Neuron (in vitro differentiated cells): ENCODE results near the gene DZIP1L.
A peak's percentile ranks its signal among the peaks of the same experiment; 100 is the strongest.

Source experiments
- H2AFZ ChIP-seq: one replicate; pipeline ENCODE4 v1.6.1; 2013; ENCODE audit warnings: low read depth, mild to moderate bottlenecking, inconsistent platforms, low read length, moderate library complexity
- H3K27me3 ChIP-seq: one replicate; pipeline ENCODE4 v1.6.1; 2013; ENCODE audit warnings: low read length; ENCODE audit not compliant: insufficient read depth
- H3K36me3 ChIP-seq: one replicate; pipeline ENCODE4 v1.6.1; 2013; ENCODE audit warnings: low read length; ENCODE audit not compliant: insufficient read depth
- H3K4me1 ChIP-seq: one replicate; pipeline ENCODE4 v1.6.1; 2013; ENCODE audit warnings: low read length; ENCODE audit not compliant: insufficient read depth
- H3K4me3 ChIP-seq: 2 replicates; pipeline ENCODE4 v1.5.1; 2013; ENCODE audit warnings: mild to moderate bottlenecking, low read length, moderate library complexity
- H3K9me3 ChIP-seq: one replicate; pipeline ENCODE4 v1.6.1; 2013; ENCODE audit warnings: low read length

The DZIP1L gene

DNA sequence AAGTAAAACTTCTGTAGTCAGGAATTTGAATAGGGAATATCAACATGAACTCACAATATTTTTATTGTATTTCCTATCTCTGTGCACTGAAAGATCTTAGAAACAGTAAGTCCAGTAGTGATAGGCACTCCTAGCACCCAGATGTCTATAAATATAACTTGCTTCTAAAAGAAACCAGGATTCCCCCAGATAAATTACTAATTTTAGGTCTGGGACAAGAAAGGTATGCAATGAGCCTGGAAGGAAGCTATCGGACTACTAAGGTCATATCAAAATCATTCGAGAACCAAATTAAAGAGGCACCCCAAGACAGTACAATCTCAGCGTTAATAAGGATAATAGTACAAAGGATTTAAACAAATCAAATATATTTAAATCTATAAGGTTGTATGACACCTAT lies 58.0 kb downstream of the DZIP1L start:
- Histone ChIP-seq H3K36me3 (peaks cover 18% of the 10 kb centered on the region), H3K27me3 (no peaks in the 10 kb centered on the region), H3K4me1 (peaks cover 4% of the 10 kb centered on the region), H2AFZ (no peak overlapping the region), H3K9me3 (no peaks in the 10 kb centered on the region), H3K4me3 (no peak overlapping the region)

DNA sequence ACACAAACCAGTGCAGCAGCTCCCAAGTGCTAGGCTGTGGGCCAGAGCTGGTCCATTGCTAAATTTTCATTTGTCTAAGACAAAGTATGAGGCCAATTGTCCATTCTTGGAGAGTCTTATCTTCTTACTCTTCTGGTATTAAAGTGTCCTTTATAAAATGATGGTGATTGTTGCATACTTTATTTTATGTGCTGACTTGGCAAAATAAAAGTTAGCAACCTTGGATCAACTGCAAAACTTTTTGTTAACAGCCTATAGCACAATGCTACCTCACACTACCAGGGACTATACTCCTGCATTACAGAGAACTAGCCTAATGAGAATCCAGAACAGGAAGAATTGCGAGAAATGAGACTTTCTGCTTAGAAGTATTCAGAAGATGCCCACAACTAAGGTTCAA lies 61.4 kb downstream of the DZIP1L start:
- no peak overlapping the region for H2AFZ ChIP-seq
- H3K4me1 ChIP-seq: peaks cover 4% of the 10 kb centered on the region
- H3K9me3 ChIP-seq: no peaks in the 10 kb centered on the region
- no peak overlapping the region for H3K4me3 ChIP-seq
- peaks cover 2% of the 10 kb centered on the region for H3K36me3 ChIP-seq
- H3K27me3 ChIP-seq: no peaks in the 10 kb centered on the region

DNA sequence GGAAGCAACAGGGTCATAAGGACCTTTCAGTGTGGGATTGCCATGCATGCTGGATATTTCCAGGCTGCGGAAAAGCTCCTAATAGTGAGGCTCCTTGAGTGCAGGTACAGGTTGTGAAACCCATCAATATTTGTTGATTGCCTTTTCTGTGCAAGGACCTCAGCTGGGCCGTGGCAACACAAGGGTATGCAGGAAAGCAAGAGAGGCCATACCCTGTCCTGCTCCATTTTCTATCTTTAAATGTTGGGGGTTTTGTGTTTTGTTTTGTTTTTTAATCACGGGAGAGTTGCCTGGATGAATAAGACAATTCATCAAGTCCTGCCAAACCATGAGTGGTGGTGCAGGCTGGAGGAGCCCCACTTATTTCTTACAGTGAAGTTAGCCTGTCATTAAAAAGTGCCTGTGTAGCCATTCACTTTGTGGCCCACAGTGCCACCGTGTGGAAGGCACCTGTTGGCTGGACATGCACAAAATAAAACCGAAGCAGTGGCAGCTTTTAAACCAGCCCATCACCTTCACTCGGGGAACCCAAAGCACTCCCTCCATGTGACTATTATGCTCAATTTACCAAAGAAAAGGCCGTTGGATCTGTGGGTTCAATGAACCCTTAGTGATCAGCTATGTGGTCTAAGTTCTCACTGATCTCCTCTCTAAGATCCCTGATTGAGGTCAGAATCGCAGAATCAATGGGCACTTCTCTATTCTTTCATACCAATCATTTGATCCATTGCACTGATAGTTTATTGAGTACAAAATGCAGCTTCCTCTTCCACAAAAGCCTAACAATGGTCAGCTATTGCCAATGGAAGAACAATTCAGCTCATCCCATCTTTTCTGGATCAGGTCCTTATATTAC lies 63.2 kb downstream of the DZIP1L start:
- Histone ChIP-seq H3K4me3 (no peak overlapping the region), H3K9me3 (no peaks in the 10 kb centered on the region), H3K27me3 (no peaks in the 10 kb centered on the region), H3K4me1 (peaks cover 13% of the 10 kb centered on the region), H3K36me3 (peaks cover 4% of the 10 kb centered on the region), H2AFZ (no peak overlapping the region)

DNA sequence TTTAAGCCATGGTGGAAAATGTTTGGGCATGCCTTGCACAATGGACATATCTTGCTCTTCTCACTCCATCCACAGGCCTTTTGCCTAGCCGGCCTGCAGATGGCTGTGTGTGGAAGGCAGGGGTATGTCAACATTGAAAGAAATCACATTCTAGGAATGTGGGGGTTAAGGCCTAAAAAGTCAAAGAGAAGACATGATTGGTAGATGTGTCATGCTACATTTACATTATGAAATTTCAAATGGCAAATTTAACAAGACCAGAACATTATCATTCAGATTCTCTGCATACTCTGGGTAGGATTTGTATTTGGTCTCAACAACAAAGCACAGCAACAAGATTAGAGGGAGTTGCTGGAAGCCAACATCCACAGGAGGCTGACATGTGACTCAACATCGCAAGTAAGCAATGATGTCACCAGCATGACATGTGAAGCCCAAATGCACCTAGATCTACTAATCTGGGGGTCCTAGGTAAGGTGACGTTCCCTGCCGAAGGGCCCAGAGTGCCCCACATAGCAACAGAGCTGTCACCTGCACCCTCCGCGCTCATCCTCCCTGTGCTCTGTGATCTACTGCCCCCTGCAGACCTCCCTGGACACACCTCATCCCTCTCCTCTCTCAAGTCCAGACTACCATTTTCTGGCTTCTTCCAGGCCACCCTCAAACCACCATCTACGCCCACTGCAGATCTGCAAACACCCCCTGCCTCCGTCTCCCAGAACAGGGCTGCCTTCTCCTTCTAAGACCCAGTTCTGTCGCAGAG lies 66.1 kb downstream of the DZIP1L start:
- Histone ChIP-seq H3K9me3 (no peaks in the 10 kb centered on the region), H3K27me3 (no peaks in the 10 kb centered on the region), H3K36me3 (peaks cover 4% of the 10 kb centered on the region), H3K4me3 (no peak overlapping the region), H2AFZ (no peak overlapping the region), H3K4me1 (peaks cover 17% of the 10 kb centered on the region)

DNA sequence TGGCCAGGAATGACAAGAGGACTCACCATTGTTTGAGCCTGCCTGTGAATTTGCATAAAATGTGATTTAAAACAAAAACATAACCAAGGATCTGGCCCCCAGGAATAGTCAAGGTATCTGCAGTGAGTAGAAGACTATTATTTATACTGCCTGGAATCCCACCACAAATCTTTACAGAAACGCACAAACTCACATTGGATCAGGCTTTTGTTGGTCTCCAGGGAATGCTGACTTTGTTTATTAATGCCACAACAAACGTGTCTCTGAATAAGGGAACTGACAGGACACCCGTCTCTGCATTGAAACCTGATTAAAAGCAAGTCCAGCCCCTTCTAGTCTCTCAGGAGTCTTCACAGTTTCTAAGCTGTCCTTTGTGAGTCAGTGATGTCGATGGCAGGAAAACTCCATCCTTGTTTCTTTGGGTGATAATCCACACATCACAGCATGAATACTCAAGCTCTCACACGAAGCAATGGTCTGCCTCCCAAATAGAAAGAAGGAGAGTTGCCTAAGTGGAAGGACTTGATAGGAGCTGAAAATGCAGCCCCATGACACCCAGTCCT lies 67.7 kb downstream of the DZIP1L start:
- Histone ChIP-seq H2AFZ (peak overlapping the region; percentile 31), H3K4me1 (peaks cover 14% of the 10 kb centered on the region), H3K4me3 (no peak overlapping the region), H3K9me3 (no peaks in the 10 kb centered on the region), H3K27me3 (no peaks in the 10 kb centered on the region), H3K36me3 (peaks cover 4% of the 10 kb centered on the region)

DNA sequence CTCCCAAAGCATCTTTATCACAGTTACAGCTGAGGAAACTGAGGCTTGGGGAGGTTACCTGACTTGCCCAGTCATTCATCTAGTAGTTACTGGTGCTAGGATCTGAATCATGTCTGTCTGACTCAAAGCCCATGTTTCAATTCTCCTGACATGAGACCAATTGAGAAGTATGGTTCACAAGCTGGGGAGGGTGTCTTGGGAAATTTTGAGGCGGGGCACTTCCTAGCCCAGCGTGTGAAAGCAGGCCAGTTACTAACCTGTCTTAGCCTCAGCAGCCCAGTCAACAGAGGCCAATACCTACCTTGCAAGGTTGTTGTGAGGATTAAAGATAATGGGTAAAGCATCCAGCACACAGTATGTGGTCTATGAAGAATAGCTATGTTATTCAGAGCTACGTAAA lies 68.5 kb downstream of the DZIP1L start:
- H3K4me3 ChIP-seq: no peak overlapping the region
- H3K4me1 ChIP-seq: peaks cover 14% of the 10 kb centered on the region
- peaks cover 4% of the 10 kb centered on the region for H3K36me3 ChIP-seq
- no peaks in the 10 kb centered on the region for H3K27me3 ChIP-seq
- no peaks in the 10 kb centered on the region for H3K9me3 ChIP-seq
- no peak overlapping the region for H2AFZ ChIP-seq

DNA sequence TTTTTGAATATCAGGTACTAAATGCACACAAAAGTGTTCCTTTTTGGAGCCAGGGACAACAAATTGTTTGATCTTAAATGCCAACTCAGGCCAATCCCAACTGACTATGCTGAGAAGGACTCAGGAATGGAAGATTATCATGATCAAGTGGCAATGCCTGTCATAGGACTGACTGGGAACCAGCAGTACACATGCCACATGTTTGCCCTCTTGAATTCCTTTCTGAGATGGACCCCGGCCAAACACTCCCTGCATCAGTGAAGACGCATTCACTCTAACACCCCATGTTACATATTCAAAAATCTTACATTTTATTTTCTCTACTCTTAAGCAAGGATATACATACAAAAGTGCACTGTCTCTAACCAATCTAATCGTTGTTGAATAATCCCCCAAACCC lies 69.3 kb downstream of the DZIP1L start:
- Histone ChIP-seq H2AFZ (no peak overlapping the region), H3K36me3 (peaks cover 2% of the 10 kb centered on the region), H3K4me3 (no peak overlapping the region), H3K9me3 (no peaks in the 10 kb centered on the region), H3K27me3 (no peaks in the 10 kb centered on the region), H3K4me1 (peaks cover 14% of the 10 kb centered on the region)

DNA sequence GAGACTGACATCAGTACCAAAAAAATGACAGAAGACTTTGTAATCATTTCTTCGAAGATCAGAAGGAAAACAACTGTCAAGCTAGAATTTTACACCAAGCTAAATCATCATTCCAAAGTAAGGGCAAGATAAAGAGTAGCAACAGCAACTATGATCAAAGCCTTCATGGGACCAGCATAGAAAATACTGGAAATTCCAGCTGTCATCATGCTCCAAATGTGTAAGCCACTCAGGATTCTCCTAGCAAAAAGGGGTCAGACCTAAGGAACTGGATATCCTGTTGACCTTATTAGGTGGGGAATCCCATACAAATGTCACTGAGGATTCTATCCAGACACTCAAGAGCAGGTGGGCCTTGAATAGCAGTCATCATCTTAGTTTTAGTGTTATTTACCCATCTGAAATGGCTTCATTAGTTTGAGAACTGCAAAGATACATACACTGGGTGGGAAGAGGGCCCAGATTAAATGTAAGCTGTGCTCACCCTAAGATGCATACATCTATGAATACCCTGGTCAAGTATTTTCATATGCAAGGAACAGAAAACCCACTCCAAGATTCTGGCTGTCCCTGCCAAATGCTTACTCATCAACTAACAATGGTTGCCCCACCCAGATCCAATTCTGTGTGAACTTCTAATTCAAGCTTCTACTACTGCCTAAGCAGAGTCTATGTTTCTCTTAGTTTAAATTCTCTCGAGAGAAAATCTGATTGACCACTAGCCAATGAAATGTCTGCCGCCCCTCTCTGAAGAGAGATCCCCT lies 72.0 kb downstream of the DZIP1L start:
- Histone ChIP-seq H3K4me3 (no peak overlapping the region), H3K9me3 (no peaks in the 10 kb centered on the region), H3K36me3 (no peaks in the 10 kb centered on the region), H3K27me3 (no peaks in the 10 kb centered on the region), H2AFZ (no peak overlapping the region), H3K4me1 (peaks cover 20% of the 10 kb centered on the region)

DNA sequence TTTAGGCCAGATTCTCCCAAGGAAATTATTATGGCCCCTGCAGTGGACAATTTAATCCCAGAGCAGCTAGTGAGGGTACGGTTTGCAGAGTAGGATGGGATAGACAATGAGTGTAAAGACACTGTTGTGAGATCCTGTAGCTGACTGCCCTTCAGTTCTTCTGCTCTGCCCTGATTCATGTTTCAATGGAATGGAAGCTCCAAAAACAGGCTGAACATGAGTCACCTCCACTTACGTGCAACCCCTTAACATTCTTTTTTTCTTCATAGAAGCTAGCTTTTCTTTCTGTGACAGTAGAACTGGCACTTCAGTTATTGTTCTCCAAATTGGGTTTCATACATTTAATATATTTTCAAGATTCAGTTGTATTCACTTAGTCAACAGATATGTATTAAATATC lies 73.4 kb downstream of the DZIP1L start:
- Histone ChIP-seq H3K36me3 (no peaks in the 10 kb centered on the region), H3K27me3 (no peaks in the 10 kb centered on the region), H3K4me3 (no peak overlapping the region), H3K9me3 (no peaks in the 10 kb centered on the region), H2AFZ (no peak overlapping the region), H3K4me1 (peaks cover 9% of the 10 kb centered on the region)

DNA sequence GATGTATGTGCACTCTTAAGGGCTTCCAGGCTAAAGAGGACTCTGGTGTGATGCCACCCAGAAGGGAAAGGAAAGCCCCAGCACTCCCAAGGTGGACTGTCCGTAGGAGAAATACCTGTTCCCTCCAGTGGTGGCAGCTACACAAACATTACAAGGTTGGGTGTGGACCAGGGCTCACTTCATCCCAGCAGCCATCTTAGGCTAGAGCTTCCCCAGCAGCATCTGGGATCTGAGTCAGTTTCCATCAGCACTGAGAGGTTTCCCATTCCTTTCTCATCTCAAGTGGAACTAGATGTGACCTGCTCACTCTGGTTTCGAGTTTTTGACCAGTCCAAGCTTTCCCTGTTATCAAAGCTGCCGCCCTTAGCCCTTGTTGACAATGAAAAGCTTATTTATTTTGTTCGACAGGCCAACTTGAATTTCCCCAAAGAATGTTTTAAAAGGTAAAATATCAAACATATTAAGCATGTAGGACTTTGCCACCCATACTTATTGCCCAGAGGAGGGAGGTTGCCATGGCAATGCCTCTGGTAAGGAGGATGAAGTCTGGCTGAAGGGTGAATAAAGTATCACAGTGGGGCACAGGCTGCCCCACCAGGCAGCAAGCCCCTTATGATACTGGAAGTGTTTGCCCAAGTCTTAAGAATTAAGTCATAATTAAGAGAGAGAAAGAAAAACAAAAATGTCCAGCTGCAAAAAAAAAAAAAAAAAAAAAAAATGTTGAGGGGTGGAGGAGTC lies 76.5 kb downstream of the DZIP1L start:
- Histone ChIP-seq H2AFZ (no peak overlapping the region), H3K9me3 (no peaks in the 10 kb centered on the region), H3K4me3 (no peak overlapping the region), H3K27me3 (no peaks in the 10 kb centered on the region), H3K4me1 (peaks cover 6% of the 10 kb centered on the region), H3K36me3 (no peaks in the 10 kb centered on the region)

DNA sequence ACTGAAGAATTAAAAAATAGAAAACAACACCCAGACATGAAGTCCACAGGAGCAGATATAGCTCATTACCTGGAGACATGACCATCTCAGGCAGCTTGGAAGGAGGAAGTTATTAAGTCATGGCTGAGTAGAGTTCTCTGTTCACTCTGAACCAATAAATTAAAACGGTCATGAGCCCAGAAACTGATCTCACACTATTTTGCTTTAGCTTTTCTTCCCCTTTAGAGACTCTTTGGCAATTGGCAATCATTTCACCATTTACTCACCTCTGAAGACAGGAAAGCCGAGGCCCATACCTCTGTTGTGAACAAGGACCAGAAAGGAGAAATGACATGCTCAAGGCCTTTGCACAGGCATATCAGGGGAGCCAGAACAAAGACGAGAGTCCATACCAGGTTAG lies 78.8 kb downstream of the DZIP1L start:
- Histone ChIP-seq H3K9me3 (no peaks in the 10 kb centered on the region), H3K27me3 (no peaks in the 10 kb centered on the region), H3K4me3 (no peak overlapping the region), H2AFZ (no peak overlapping the region), H3K4me1 (peaks cover 6% of the 10 kb centered on the region), H3K36me3 (no peaks in the 10 kb centered on the region)

DNA sequence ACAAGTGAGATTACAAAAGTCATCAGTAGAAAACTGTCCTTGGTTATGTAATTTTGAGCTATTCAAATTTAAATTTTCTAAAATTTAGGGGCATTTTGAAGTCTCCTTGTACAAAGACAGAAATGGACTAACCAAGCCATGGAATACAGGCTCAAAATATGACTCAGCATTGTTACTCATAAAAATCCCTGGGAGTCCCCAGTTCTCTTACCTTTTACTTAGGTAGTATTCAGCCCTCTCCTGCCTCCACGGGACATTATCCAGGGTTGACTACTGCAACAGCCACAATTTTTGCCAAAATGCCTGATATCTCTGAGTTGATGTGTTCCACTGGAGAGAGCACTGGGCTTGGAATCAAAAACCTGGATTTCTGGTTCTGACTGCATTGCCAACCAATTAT lies 80.5 kb downstream of the DZIP1L start:
- Histone ChIP-seq H3K4me1 (peaks cover 6% of the 10 kb centered on the region), H3K36me3 (no peaks in the 10 kb centered on the region), H3K9me3 (no peaks in the 10 kb centered on the region), H3K4me3 (no peak overlapping the region), H3K27me3 (no peaks in the 10 kb centered on the region), H2AFZ (no peak overlapping the region)
